Endothelial cell of hepatic sinusoid (primary cell): Measurements from ENCODE around the gene LCNL1.

ENCODE experiments used
- in situ Hi-C: cut with HindIII; loops from 2 replicates; pipeline ENCODE4 v1.10.0; 2017; ENCODE audit warnings: low sequenced_read_pairs

LCNL1 gene

DNA sequence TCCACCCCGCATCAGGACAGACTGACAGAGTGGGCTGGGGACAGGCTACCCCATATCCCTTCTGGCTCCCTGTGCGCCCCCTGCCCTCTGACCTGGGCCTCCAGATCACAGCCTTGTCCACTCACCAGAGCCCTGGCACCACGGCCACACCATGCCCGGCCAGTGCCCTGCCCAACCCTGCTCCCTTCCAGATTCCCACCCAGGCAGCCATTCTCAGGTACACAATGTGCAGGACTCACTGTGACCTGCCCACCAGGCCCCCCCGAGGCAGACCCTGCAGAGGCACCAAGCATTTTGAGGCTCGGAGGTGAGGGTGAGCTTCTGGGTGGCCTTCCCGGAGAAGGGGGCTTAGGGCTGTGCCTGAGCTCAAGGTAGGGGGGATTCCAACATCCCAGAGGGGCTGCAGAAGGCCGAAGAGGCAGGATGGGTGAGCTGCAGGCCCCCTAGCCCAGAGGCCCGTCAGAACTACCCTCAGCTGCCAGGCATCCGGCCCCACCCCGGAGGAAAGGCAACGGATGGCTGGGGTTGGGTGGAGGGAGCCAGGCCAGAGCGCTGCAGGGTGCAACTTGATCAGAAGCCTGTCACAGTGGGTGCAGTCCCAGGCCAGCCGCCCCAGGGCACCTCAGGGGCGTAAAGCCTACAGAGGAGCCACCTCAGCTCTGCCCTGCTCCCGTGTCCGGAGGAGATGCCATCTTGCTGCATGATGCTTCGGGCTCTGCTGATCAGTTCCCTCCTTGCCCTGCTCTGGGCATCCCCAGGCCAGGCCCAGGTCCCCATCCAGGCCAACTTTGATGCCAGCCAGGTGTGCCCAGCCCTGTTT is at the start of gene LCNL1:
LCNL1 (plus strand) TSS at position 762 of the 820 bp plus-strand sequence. CDS start 594 bp downstream, outside the sequence.
- in situ Hi-C loops: no loop called here

DNA sequence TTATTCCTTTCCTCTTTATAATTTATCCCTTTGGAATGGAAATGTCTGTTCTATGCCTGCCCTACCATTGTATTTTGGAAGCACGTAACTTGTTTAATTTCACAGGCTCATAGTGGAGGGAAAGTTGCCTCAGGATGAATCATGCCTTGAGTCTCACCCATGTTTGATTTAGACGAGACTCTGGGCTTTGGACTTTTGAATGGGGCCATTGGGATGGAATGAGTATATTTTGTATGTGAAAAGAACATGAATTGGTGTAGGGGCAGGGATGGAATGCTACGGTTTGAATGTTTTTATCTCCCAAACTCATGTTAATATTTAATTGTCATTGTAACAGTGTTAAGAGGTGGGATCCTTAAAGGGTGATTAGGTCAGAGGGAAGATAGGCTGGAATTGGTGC is 48.5 kb upstream of the LCNL1 start:
- in situ Hi-C loops: loop anchor here (25.0 kb wide), 1 partner anchor 228 kb away; the partner anchor contains the start of genes LRRC26 and TMEM210

- in situ Hi-C loops: loop anchor here (25.0 kb wide), 1 partner anchor 227 kb away; the partner anchor contains the start of genes LRRC26 and TMEM210
These were observed 47.1 kb upstream of the LCNL1 start for GRCh38 chr9:136935651-136936050.

DNA sequence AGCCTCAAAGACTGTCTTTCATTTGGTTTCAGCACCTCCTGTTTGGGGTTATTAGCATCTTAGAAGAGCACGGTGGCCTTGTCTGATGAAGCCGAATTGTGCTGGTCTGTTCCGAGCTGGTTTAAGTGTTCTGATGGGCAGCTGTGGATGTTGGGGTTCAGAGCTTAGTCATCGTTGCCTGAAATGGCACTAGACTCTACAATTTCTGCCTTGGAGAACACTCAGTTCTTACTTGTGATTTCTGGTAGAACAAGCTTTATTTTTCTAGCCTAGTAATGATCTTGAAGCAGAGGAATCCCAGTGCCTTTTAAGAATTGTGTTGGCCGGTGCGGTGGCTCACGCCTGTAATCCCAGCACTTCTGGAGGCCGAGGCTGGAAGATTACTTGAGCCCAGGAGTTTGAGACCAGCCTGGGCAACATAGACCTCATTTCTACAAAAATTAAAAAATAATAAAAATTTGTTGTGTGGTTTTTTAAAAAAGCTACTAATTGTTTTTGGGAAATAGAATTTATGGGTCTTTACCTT is 46.1 kb upstream of the LCNL1 start:
- in situ Hi-C loops: loop anchor here (25.0 kb wide), 1 partner anchor 226 kb away; the partner anchor contains the start of genes LRRC26 and TMEM210

- in situ Hi-C loops: loop anchor here (25.0 kb wide), 1 partner anchor 225 kb away; the partner anchor contains the start of genes LRRC26 and TMEM210
These were observed 45.4 kb upstream of the LCNL1 start for GRCh38 chr9:136937186-136938001.

- in situ Hi-C loops: loop anchor here (25.0 kb wide), 1 partner anchor 223 kb away; the partner anchor contains the start of genes LRRC26 and TMEM210
These were observed 43.3 kb upstream of the LCNL1 start for GRCh38 chr9:136939431-136939995.

DNA sequence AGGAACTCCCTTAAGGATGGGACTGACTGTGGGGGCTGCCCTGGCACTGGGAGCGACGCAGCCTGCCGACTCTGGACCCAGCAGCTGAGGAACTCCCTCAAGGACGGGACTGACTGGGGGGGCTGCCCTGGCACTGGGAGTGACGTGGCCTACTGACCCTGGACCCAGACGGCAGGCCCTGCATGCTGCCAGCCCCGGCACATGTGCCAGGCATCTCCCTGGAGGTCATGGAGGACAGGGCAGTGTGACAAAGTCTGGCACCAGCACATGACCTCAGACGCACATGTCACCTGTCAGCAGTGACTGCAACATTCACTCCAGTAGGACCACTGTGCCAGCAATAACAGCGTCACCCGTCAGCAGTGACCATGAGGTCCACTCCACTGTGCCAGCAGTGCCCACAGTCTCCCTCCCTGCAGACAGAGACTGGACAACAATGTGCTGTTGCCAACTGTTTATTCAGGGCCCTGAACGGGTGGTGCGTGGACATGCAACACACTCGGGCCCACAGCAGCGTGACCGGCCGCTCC is 42.7 kb upstream of the LCNL1 start:
- in situ Hi-C loops: loop anchor here (25.0 kb wide), 1 partner anchor 222 kb away; the partner anchor contains the start of genes LRRC26 and TMEM210

- in situ Hi-C loops: loop anchor here (25.0 kb wide), 1 partner anchor 222 kb away; the partner anchor contains the start of genes LRRC26 and TMEM210
These were observed 42.1 kb upstream of the LCNL1 start for GRCh38 chr9:136940526-136941230.

DNA sequence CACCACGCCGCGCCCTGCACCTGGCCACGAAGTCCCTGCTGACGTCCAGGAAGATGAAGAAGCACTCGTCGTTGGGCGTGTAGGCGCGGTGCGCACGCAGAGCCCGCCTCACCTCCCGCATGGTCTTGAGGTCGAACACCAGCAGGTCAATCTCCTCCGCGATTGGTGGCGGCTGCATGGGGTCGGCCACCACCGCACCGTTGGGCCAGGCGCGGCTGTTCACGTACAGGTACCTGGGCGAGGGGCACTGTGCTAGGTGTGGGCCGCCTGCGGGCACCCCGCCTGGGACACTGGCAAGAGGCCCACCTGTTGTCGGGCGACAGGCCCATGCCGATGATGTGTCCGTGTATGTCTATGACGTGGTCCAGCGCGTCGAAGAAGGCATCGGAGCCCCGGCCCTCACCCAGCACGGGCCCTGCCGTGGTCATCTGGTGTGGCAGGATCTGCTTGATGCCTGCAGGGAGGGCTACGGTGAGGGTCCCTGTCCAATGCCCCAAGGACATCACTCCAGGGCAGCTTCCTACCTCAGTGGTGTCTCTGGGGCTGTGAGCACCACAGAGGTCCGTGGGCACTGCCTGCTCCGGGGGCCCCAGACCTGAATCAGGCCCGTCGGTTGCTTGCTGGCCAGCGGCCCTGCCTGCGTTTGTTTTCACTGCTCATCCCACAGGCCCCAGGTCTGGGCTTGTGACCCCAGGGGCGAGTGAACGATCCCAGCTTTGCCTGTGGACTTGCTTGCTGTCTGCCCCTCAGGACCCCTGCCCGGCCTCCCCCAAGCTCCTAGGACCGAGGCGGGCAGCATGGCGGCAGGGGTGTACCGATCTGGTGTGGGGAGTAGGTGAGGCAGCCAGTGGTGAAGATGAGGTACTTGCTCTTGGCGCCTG is 41.3 kb upstream of the LCNL1 start:
- in situ Hi-C loops: loop anchor here (25.0 kb wide), 1 partner anchor 221 kb away; the partner anchor contains the start of genes LRRC26 and TMEM210

GRCh38 chr9:136942112-136942880 is 40.5 kb upstream of the LCNL1 start:
- in situ Hi-C loops: loop anchor here (25.0 kb wide), 1 partner anchor 220 kb away; the partner anchor contains the start of genes LRRC26 and TMEM210

- in situ Hi-C loops: loop anchor here (25.0 kb wide), 1 partner anchor 219 kb away; the partner anchor contains the start of genes LRRC26 and TMEM210
These were observed 39.9 kb upstream of the LCNL1 start for GRCh38 chr9:136942881-136943230.

GRCh38 chr9:136943291-136944211 is 39.2 kb upstream of the LCNL1 start:
- in situ Hi-C loops: loop anchor here (25.0 kb wide), 1 partner anchor 219 kb away; the partner anchor contains the start of genes LRRC26 and TMEM210

DNA sequence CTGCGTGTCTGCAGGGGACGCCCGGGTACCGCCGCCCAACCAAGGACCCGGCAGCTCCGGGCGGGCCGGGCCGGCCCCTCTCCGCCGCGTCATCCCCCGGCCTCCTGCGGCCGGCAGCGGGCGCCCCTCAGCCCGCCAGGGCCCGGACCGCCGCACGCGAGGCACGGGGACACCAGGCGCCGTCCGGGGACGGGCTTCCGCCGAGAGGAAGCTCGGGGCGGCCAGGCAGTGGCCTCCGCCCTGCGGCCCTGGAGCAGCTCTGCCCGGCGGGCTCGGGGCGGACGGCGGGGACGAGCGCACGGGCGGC is 38.6 kb upstream of the LCNL1 start:
- in situ Hi-C loops: loop anchor here (25.0 kb wide), 1 partner anchor 218 kb away; the partner anchor contains the start of genes LRRC26 and TMEM210

DNA sequence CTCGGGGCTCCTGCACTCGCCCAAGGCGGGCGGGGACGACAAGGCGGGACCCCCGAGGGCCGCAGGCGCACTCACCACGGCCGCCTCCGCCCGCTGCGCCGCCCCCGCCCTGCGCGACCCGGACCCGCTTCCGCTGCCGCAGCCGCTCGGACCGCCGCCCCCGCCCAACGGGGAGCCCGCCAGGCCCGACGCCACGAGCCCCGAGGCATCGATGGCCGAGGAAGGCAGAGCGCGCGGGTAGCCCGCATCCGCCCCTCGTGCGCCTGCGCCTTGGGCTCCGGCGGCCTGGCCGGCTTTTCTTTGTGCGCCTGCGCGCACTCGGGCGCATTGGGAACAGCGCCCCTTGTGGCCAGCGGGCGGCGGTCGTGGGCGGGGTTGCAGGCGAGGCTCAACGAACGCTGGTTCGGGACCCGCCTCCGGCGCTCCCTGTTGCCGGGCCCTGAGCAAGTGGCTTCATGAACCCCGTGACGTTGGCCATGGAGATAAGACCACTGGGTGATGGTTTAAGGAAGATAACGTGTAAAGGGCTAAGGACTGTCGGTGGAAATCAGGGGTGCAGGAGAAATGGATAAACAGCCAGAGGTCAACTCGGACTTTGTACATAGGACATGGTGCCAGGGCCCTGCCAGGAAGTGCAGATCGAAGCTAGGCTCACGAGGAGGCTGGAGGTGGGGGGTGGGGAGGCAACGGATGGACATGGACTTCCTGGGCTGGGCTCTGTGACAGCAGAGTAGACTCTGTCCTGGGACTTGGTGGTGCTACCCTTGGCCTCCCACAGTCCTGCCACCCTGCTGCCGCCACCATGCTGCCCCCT is 38.1 kb upstream of the LCNL1 start, which contains the start of the genes C8G and FBXW5:
C8G (plus strand) TSS at position 725 of the 814 bp plus-strand sequence; CDS start at position 803, 78 bp downstream.
FBXW5 (minus strand) TSS at position 220 of the 814 bp plus-strand sequence. CDS start 655 bp downstream, outside the sequence.
- in situ Hi-C loops: loop anchor here (5.0 to 25.0 kb wide), 2 partner anchors 83 to 218 kb away; partner anchors contain the start of genes ABCA2, LRRC26 and TMEM210
